ENCODE data around the gene CRYAB.

DNA sequence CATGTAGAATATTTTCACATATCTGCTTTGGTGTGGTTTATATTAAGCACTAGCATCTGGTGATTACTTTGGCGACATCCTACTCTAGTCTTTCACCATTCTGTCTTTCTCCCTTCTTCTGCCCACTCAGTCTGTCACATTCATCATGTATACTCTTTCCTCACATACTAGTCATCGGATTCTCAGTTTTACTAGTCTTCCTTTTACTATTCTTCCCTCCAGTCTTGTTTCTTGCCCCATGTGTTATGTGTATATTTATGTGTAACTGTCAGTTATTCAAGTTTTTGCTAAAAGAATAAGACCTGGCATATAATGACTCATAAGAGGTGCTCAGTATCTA is 21.0 kb upstream of the CRYAB start:
- TF ChIP-seq, protein P1, sequence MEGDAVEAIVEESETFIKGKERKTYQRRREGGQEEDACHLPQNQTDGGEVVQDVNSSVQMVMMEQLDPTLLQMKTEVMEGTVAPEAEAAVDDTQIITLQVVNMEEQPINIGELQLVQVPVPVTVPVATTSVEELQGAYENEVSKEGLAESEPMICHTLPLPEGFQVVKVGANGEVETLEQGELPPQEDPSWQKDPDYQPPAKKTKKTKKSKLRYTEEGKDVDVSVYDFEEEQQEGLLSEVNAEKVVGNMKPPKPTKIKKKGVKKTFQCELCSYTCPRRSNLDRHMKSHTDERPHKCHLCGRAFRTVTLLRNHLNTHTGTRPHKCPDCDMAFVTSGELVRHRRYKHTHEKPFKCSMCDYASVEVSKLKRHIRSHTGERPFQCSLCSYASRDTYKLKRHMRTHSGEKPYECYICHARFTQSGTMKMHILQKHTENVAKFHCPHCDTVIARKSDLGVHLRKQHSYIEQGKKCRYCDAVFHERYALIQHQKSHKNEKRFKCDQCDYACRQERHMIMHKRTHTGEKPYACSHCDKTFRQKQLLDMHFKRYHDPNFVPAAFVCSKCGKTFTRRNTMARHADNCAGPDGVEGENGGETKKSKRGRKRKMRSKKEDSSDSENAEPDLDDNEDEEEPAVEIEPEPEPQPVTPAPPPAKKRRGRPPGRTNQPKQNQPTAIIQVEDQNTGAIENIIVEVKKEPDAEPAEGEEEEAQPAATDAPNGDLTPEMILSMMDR (IDR thresholded peaks at IDR 0.05 in 4 of 5, conservative IDR thresholded peaks at IDR 0.05 in 1 of 5), result no peak
- no peak for TF ChIP-seq POLR2A (IDR thresholded peaks at IDR 0.05)

All from gastrocnemius medialis (tissue), 4 donors.